Measurements from ENCODE around the gene VMA21.

DNA sequence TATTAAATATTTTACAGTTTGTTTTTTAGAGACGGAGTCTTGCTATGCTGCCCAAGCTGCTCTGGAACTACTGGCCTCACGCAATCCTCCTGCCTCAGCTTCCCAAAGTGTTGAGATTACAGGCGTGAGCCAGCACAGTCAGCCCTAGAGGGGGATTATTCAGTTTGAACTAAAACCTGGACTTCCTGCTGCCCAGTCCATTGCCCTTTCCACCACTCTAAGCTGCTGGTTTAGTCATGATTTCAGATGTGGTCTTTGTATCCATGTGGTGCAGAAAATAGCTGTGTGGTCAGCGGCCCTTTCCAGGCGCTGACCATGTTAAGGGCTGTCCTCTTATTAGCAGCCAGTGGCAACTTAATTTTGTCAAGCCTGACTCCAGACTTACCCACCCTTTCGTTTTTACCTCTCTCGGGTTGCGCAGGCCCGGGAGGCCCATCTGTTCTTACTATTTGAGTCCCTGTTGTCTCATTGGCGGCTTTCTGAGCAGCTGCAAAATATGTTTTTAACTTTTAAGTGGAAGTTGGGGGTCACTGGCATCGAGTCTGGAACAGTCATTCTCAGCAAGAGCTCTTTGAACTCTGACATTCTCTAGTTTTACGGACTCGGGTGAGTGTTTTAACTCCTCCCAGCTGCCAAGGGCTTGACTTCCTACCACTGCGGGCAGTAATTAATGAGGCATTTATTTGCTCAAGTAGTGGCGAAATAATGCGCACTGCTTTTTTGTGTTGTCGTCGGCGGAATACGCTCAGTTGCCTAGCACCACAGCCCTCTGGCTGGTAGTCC lies 773 bp upstream of the VMA21 start:
- TF ChIP-seq RCOR1 (conservative IDR thresholded peaks at IDR 0.05; ENCODE audit: low read depth, low read length), result no peak
- TF ChIP-seq EZH2 (IDR thresholded peaks at IDR 0.05; ENCODE audit: borderline replicate concordance, control insufficient read depth, low read depth, low read length), result no peak
- TF ChIP-seq SP1 (IDR thresholded peaks at IDR 0.05; ENCODE audit: low read depth, low read length), result peak; percentile 10
- TF ChIP-seq, protein P1, sequence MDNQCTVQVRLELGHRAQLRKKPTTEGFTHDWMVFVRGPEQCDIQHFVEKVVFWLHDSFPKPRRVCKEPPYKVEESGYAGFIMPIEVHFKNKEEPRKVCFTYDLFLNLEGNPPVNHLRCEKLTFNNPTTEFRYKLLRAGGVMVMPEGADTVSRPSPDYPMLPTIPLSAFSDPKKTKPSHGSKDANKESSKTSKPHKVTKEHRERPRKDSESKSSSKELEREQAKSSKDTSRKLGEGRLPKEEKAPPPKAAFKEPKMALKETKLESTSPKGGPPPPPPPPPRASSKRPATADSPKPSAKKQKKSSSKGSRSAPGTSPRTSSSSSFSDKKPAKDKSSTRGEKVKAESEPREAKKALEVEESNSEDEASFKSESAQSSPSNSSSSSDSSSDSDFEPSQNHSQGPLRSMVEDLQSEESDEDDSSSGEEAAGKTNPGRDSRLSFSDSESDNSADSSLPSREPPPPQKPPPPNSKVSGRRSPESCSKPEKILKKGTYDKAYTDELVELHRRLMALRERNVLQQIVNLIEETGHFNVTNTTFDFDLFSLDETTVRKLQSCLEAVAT (IDR thresholded peaks at IDR 0.05), result 0 out of 2 replicates have a peak, but pooled peaks have one; percentile 11
- no peak for TF ChIP-seq ZNF274 (IDR thresholded peaks at IDR 0.05; ENCODE audit: insufficient read depth, insufficient read length)
- TF ChIP-seq GABPA (IDR thresholded peaks at IDR 0.05; ENCODE audit: low read depth), result no peak
- TF ChIP-seq, protein P2, sequence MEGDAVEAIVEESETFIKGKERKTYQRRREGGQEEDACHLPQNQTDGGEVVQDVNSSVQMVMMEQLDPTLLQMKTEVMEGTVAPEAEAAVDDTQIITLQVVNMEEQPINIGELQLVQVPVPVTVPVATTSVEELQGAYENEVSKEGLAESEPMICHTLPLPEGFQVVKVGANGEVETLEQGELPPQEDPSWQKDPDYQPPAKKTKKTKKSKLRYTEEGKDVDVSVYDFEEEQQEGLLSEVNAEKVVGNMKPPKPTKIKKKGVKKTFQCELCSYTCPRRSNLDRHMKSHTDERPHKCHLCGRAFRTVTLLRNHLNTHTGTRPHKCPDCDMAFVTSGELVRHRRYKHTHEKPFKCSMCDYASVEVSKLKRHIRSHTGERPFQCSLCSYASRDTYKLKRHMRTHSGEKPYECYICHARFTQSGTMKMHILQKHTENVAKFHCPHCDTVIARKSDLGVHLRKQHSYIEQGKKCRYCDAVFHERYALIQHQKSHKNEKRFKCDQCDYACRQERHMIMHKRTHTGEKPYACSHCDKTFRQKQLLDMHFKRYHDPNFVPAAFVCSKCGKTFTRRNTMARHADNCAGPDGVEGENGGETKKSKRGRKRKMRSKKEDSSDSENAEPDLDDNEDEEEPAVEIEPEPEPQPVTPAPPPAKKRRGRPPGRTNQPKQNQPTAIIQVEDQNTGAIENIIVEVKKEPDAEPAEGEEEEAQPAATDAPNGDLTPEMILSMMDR (IDR thresholded peaks at IDR 0.05 in 2 of 3, conservative IDR thresholded peaks at IDR 0.05 in 1 of 3; ENCODE audit: control insufficient read depth in 2 of 3, extremely low read depth in 1 of 3, insufficient read depth in 1 of 3, low read depth in 3 of 3, low read length in 3 of 3), result no peak
- no peak for TF ChIP-seq CBX5 (IDR thresholded peaks at IDR 0.05; ENCODE audit: low read depth)
- TF ChIP-seq RAD21 (IDR thresholded peaks at IDR 0.05; ENCODE audit: insufficient read depth, low read depth, low read length), result no peak

Measured in GM12878 (cell line).